Panc1 (cell line): ENCODE data around the gene B3GALNT1. TPM values are rescaled to one million over a fixed set of nuclear protein-coding genes. Genes with fewer than 3 reads are reported as not detected.

Experiments used
- ATAC-seq: fragments of 200-7000 bp; cut with Tn5 transposase; 2 replicates; pipeline ENCODE4 v1.9.1; 2020; ENCODE audit warnings: mild to moderate bottlenecking, moderate library complexity
- BruUV-seq: library from RNA; stranded (reverse); fragments of 400-500 nt; replicated peaks from 2 replicates; lab custom pipeline; 2021; lab: Mats Ljungman, UMichigan
- CTCF ChIA-PET: fragments of 300-600 bp; sonication (Branson Sonifier 250); formaldehyde crosslinking; loops from one replicate; lab custom pipeline; 2022; ENCODE audit warnings: antibody characterized with exemption; lab: Charles Lee
- POLR2A ChIA-PET: fragments of 300-600 bp; sonication (Branson Sonifier 250); formaldehyde crosslinking; loops from one replicate; lab custom pipeline; 2022; ENCODE audit warnings: antibody characterized with exemption; lab: Charles Lee
- DNase-seq: peaks from one replicate; pipeline ENCODE4 v3.0.0-alpha.2; 2010; ENCODE audit warnings: low read depth, low spot score
- H3K27ac ChIP-seq: 2 replicates; pipeline ENCODE4 v1.5.1; 2011; ENCODE audit warnings: mild to moderate bottlenecking, low read length, inconsistent platforms
- H3K27me3 ChIP-seq: fragments of 200-500 bp; sonication (Bioruptor generic); 2 replicates; pipeline ENCODE4 v1.6.0; 2014; ENCODE audit warnings: low read length, inconsistent platforms; ENCODE audit not compliant: control insufficient read depth, insufficient read depth
- H3K36me3 ChIP-seq: fragments of 200-500 bp; sonication (Bioruptor generic); 2 replicates; pipeline ENCODE4 v1.5.1; 2014; ENCODE audit warnings: inconsistent platforms, mild to moderate bottlenecking, low read length, moderate library complexity; ENCODE audit not compliant: control insufficient read depth, insufficient read depth
- H3K4me1 ChIP-seq: 2 replicates; pipeline ENCODE4 v1.5.1; 2011; ENCODE audit warnings: inconsistent platforms, mild to moderate bottlenecking, low read length, moderate library complexity; ENCODE audit not compliant: control insufficient read depth, insufficient read depth
- H3K4me3 ChIP-seq, 2 experiments: 2 replicates each; pipeline ENCODE4 v1.5.1; 2011 to 2012; ENCODE audit warnings: low read depth in 2 of 2, low read length in 2 of 2, mild to moderate bottlenecking in 2 of 2, inconsistent platforms in 1 of 2, moderate library complexity in 1 of 2
- H3K9me3 ChIP-seq: fragments of 200-500 bp; sonication (Bioruptor generic); 2 replicates; pipeline ENCODE4 v1.5.1; 2014; ENCODE audit warnings: low read depth, mild to moderate bottlenecking, inconsistent platforms, low read length, moderate library complexity; ENCODE audit not compliant: control insufficient read depth, insufficient read depth
- CTCF ChIP-seq: fragments of 450-650 bp; IDR thresholded peaks from 2 replicates; pipeline ENCODE4 v1.5.1; 2017; ENCODE audit warnings: mild to moderate bottlenecking
- POLR2AphosphoS5 ChIP-seq: IDR thresholded peaks from 2 replicates; pipeline ENCODE4 v1.6.1; 2012; ENCODE audit warnings: mild to moderate bottlenecking, low read depth, low read length, moderate library complexity
- SIN3A ChIP-seq: IDR thresholded peaks from 2 replicates; pipeline ENCODE4 v1.6.1; 2012; ENCODE audit warnings: low read depth, mild to moderate bottlenecking, low read length, moderate library complexity, borderline replicate concordance; ENCODE audit not compliant: insufficient read depth
- TCF7L2 ChIP-seq: IDR thresholded peaks from 2 replicates; pipeline ENCODE4 v1.6.1; 2011; ENCODE audit warnings: mild to moderate bottlenecking, low read depth, low read length, inconsistent platforms
- in situ Hi-C: cut with HindIII; loops from 2 replicates; pipeline ENCODE4 v1.10.0; 2016; ENCODE audit warnings: low sequenced_read_pairs, low pct_unique_long_range_greater_than_20kb
- intact Hi-C: fragments of 100-400 bp; cut with micrococcal nuclease; formaldehyde crosslinking; loops from one replicate; pipeline ENCODE4 v1.10.0; 2022; ENCODE audit not compliant: unreplicated experiment
- total RNA-seq: library from RNA; stranded (reverse); gene quantifications from one replicate; pipeline ENCODE4 v1.2.1, GENCODE V29; 2021; ENCODE audit not compliant: unreplicated experiment
- TF ChIP-seq, protein P1 (sequence below), 2 experiments: IDR thresholded peaks; 2 replicates each; pipeline ENCODE4 v1.6.1; 2011 to 2012; ENCODE audit warnings: low read depth in 2 of 2, control low read depth in 1 of 2, low read length in 1 of 2, mild to moderate bottlenecking in 1 of 2, moderate library complexity in 1 of 2; ENCODE audit not compliant: insufficient read depth in 1 of 2

The B3GALNT1 gene
- total RNA-seq, 1 experiment from 2014 or later: 31.1 TPM

GRCh38 chr3:161132391-161132790, 27.2 kb upstream of the B3GALNT1 start:
- no peak overlapping the region for H3K27ac ChIP-seq
- POLR2A ChIA-PET: no interaction called here
- DNase-seq (no peak), ATAC-seq (no peak)
- H3K4me1 ChIP-seq: no peaks in the 10 kb centered on the region
- H3K27me3 ChIP-seq: no peaks in the 10 kb centered on the region
- intact Hi-C loops (no loop called here), in situ Hi-C loops (no loop called here)
- H3K9me3 ChIP-seq: no peaks in the 10 kb centered on the region
- BruUV-seq: no TSS peak
- CTCF ChIA-PET: no interaction called here
- TF ChIP-seq SIN3A (no peak), TCF7L2 (no peak), POLR2AphosphoS5 (no peak), CTCF (no peak)
- TF ChIP-seq, protein P1, sequence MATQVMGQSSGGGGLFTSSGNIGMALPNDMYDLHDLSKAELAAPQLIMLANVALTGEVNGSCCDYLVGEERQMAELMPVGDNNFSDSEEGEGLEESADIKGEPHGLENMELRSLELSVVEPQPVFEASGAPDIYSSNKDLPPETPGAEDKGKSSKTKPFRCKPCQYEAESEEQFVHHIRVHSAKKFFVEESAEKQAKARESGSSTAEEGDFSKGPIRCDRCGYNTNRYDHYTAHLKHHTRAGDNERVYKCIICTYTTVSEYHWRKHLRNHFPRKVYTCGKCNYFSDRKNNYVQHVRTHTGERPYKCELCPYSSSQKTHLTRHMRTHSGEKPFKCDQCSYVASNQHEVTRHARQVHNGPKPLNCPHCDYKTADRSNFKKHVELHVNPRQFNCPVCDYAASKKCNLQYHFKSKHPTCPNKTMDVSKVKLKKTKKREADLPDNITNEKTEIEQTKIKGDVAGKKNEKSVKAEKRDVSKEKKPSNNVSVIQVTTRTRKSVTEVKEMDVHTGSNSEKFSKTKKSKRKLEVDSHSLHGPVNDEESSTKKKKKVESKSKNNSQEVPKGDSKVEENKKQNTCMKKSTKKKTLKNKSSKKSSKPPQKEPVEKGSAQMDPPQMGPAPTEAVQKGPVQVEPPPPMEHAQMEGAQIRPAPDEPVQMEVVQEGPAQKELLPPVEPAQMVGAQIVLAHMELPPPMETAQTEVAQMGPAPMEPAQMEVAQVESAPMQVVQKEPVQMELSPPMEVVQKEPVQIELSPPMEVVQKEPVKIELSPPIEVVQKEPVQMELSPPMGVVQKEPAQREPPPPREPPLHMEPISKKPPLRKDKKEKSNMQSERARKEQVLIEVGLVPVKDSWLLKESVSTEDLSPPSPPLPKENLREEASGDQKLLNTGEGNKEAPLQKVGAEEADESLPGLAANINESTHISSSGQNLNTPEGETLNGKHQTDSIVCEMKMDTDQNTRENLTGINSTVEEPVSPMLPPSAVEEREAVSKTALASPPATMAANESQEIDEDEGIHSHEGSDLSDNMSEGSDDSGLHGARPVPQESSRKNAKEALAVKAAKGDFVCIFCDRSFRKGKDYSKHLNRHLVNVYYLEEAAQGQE (IDR thresholded peaks at IDR 0.05; ENCODE audit: insufficient read depth in 1 of 2, low read depth in 2 of 2, low read length in 1 of 2): no peak
- no peak overlapping the region for H3K4me3 ChIP-seq
- no peaks in the 10 kb centered on the region for H3K36me3 ChIP-seq

- Histone ChIP-seq H3K36me3 (no peaks in the 10 kb centered on the region), H3K4me1 (no peaks in the 10 kb centered on the region), H3K27ac (no peak overlapping the region), H3K9me3 (peaks cover 12% of the 10 kb centered on the region; the same call in 1 of the 2 replicates), H3K27me3 (no peaks in the 10 kb centered on the region), H3K4me3 (no peak overlapping the region)
- no TSS peak for BruUV-seq
- CTCF ChIA-PET: no interaction called here
- in situ Hi-C loops (no loop called here), intact Hi-C loops (no loop called here)
- POLR2A ChIA-PET: no interaction called here
- DNase-seq (no peak), ATAC-seq (no peak)
- TF ChIP-seq, protein P1 (IDR thresholded peaks at IDR 0.05; ENCODE audit: insufficient read depth in 1 of 2, low read depth in 2 of 2, low read length in 1 of 2): no peak
- TF ChIP-seq TCF7L2 (no peak), POLR2AphosphoS5 (no peak)
These were observed 21.3 kb upstream of the B3GALNT1 start for GRCh38 chr3:161126495-161126894.
